HTERT RPE-1 (cell line): ENCODE measurements around the gene CPN2.

Experiments
- in situ Hi-C: fragments of 300-500 bp; cut with MboI; formaldehyde crosslinking; loops from 4 replicates; pipeline ENCODE4 v1.14.3; 2020; ENCODE audit warnings: low sequenced_read_pairs

The CPN2 gene

DNA sequence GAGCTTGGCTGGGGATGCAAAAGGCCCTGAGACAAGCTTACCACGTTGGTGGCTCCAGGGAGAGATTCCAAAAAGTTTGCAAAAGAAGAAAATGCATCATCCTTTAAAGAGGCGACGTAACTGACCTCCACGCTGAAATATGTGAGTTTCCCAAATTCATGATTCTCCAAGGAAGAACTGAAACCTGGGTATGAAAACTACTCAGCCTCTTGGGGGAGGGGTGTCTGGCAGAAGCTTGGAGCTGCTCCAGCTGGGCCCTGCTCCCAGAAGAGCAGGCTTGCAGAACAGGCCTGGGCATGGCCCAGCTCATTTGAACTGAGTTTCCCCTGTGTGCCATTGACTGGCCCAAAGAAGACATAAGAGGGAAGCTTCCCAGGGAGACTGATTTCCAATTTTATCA is 20.5 kb downstream of the CPN2 start:
- in situ Hi-C loops, result no loop called here

DNA sequence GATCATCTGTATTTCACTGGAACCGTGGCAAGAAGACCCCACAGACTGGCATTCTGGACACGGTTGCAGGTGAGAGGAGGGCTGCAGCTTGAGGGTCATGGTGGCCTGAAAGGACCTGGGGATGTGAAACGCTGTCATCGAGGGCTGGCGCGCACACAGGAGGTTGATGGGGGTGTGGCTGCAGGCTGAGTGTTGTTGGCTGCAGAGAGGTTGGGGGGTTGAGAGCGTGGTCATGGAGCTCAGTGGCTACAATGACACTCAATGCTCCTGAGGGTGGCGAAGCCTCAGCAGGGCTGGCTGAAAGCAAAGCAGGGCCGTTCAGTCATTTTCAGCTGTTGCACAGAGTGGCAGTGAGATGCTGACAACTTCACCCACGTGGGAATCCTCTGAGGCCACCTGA is 21.0 kb downstream of the CPN2 start:
- in situ Hi-C loops, result no loop called here

DNA sequence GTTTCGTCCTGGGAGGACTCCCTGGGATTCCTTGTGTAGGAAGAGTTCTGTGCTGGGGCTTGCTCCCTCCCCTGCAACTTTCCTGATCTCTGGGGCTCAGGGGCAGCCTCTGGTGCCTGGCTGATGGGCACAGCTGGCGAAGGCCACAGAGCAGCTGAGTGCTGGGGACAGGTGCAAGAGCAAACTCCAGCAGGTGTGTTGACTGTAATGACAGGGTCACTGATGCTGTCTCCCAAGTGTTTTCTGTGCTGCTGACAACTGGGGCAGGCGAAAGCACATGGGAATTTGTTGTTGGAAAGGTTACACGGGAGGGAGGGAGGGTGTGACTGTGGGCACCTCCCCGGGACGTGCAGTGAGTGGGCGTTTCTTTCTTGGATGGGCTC is 21.6 kb downstream of the CPN2 start:
- in situ Hi-C loops, result no loop called here

DNA sequence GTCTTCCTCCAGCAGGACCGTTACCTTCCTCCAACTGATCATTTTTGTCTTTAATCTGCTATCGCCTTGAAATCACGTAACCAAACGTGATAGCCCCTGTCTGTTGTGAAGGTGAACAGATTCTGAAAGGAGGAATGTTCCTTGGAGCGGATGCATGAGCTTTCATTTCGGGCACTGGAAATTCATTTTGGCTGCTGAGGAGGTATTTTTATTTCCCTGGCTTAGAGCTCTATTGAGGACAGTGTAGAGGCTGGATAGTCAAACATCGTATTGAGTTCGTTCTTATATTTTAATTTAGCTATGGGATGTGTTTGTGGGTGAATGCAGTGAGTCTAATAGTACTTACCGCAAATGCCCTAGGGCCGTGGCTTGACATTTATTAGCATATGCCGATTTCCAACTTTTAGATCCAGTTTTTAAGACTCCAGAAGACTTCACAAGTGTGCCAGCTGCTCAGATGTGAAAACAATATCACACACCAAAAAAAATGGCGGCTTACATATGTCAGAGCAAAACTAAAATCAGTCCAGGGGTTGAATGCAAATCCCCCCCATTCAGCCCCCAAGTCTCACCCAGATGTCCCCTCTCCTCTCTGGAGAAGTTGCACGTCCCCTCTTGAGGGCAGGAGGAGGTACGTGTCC is 22.1 kb downstream of the CPN2 start:
- in situ Hi-C loops, result no loop called here

DNA sequence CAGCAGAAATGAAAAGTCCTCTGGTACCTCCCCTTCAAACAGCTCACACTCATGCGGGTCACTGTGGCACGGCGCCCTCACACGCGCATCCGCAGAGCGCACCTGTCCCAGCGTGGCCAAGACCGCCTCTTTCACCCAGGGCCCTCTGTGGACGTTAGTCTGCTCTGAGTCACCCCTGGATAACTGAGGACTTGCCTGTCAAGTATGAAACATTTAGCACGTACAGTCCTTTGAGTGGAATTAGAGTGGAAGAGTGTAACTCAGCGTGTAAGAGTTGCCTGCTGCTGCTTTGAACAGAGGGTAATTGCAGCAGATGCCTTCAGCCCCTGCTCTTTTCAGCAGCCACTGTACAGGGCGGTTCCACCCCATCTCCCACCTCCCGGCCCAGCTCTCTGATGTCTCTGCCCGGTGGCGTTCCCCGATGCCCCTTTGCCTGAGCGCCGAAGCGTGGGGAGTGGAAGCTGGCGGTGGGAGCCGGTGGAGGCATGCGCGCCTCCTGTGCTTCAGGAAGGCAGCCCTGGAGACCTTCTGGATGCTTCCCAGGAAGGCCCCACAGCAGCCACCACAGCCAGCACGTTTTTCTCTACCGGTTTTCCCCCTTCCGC is 23.0 kb downstream of the CPN2 start:
- in situ Hi-C loops, result no loop called here

DNA sequence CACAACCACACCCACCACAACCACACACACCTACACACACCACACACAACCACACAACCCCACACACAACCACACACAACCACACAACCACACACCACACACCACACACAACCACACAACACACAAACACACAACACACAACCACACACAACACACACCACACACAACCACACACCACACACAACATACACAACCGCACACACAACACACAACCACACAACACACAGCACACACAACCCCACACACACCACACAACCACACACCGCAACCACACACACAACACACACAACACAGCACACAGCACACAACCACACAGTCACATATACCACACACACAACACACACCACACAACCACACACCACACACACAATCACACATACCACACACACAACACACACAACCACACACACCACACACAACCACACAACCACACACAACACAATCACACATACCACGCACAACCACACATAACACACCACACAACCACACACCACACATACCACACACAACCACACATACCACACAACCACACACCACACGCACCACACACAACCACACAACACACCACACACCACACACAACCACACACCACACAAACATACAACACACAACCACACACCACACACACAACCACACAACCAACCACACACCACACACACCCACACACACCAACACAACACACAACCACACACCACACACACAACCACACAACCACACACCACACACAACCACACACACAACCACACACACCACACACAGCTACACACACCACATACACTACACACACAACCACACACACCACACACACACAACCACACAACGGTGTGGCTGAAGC is 23.7 kb downstream of the CPN2 start:
- in situ Hi-C loops, result no loop called here

DNA sequence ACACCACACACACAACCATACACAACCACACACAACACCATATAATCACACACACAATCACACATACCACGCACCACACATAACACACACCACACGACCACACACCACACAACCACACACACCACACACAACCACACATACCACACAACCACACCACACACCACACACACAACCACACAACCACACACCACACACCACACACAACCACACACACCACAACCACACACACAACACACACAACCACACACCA is 24.2 kb downstream of the CPN2 start:
- in situ Hi-C loops, result no loop called here

DNA sequence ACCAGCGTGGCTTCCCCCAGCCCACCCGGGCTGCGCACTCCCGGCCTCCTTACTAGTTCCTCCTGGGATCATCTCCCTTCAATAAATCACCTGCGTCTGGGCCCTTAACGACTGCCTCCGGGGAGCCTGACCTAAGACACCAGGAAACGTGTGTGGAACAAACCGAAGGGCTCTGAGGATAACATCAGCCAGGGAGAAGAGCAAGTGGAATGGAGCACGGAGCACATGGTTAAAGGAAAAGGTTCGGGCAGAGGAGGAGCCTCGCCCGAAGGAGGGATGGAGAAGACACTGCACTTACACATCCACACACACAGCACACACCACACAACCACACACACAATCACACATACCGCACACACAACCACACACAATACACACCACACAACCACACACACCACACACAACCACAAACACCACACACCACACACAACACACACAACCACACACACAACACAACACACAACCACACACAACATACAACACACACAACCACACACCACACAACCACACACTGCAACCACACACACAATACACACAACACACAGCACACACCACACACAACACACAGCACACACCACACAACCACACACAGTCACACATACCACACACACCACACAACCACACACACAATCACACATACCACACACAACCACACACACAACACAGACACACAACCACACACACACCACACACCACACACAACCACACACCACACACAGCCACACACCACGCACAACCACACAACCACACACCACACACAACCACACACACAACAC is 24.7 kb downstream of the CPN2 start:
- in situ Hi-C loops, result no loop called here

DNA sequence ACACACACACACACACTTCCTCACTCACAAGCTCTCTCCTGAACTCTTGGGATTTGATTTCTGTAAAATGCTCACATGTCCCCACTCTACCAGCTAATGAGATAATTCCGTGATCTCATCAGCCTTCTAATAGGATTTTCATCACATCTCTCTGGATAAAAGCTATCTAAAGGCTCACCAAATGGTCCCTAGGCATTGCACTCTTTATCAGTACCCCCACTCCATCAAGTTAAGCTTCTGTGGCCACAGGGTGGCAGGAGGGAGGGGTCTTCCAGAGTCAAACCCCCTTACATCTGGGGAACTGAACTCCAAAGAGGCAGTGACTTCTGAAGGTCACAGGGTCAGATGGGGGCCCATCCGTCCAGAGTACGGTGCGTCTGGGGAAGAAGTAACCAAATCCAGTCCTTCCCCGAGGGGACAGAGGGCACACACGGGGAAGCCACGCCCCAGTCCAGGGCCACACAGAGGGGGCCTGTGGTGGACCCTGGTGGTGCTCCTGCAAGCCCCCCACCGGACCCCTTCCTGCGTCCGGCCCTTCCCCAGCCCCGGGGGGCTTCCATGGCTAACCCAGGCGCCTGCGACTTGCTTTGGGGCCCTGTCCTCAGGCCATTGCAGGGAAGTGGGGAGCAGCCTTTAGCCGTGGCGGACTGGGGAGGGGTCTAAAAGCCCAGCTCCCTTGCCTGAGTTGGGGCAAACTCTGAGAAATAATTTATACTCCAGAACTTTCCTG is 25.5 kb downstream of the CPN2 start:
- in situ Hi-C loops, result no loop called here

DNA sequence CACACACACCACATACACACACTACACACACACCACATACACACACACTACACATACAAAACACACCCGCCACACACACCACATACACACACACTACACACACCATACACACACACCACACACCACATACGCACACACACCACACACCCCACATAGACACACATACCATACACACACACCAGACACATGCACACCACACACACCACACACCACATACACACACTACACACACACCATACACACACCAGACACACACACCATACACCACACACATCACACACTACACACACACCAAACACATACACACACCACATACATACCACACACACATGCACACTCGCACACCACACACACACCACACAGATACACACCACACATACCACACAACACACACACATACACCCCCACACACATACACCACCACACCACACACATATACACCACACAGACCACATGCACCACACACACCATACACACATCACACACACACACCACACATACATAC is 26.3 kb downstream of the CPN2 start:
- in situ Hi-C loops, result no loop called here

DNA sequence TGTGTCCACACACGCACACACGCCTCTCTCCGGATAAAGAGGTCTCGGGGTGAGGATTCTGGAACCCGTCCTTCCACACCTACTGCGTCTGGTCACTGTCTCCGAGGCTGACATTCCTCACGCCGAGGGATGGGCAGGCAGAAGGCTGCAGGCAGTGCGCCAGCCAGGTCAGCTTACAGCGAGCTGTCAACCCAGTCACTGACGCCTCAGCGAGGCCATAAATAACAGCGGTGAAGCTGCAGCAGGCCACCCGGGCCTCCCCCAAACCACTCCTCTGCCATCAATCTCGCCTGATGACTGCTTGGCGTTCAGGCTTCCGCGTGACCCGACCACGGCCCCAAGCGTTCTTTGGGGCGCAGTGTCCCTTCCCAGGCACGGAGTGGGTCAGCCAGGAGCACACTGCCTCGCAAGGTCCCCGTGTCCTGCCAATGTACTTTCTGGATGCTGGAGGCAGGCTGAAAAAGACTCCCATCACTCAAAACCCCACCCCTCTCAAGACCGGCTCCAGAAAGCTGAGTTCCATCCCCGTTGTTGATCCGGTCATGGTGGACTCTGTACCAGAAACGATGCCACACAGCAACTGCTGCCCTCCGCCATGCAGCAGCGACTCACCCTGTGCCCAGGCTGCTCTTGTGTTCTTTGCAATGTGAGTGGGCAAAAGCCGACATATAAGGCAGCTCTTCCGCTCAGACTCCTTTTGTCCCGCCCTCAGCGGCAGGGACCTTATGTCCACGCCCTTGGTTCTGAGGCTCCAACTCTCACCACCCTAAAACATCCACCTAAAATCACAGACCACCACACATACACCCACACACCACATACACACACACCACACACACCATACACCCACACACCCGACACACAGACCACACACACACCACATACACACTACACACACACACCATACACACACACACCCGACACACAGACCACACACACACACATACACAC is 27.1 kb downstream of the CPN2 start:
- in situ Hi-C loops, result no loop called here

DNA sequence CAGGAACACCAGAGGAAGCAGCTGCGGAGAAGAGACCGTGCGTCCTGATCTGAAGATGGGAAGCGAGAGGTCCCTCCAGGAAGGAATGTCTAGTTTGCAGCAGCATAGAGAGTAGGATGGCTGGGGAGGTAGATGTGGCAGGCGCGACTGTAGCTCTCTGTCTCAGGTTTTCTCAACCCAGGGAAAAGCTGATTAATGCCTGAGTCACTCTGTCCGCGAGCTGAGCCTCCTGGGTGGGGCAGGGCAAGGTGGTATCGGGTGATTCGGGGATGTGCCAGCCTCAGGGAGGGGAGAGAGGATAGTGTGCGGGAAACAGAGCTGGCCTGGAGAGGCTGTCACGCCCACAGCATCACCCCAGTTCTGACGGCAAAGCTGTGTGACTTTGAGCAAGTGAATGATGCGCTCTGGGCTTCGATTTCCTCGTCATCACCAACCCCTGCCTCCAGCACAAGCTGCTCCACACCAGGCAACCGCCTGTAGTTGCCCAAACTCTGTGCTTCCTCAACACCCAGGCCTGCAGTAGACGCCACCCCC is 28.4 kb downstream of the CPN2 start:
- in situ Hi-C loops, result no loop called here

DNA sequence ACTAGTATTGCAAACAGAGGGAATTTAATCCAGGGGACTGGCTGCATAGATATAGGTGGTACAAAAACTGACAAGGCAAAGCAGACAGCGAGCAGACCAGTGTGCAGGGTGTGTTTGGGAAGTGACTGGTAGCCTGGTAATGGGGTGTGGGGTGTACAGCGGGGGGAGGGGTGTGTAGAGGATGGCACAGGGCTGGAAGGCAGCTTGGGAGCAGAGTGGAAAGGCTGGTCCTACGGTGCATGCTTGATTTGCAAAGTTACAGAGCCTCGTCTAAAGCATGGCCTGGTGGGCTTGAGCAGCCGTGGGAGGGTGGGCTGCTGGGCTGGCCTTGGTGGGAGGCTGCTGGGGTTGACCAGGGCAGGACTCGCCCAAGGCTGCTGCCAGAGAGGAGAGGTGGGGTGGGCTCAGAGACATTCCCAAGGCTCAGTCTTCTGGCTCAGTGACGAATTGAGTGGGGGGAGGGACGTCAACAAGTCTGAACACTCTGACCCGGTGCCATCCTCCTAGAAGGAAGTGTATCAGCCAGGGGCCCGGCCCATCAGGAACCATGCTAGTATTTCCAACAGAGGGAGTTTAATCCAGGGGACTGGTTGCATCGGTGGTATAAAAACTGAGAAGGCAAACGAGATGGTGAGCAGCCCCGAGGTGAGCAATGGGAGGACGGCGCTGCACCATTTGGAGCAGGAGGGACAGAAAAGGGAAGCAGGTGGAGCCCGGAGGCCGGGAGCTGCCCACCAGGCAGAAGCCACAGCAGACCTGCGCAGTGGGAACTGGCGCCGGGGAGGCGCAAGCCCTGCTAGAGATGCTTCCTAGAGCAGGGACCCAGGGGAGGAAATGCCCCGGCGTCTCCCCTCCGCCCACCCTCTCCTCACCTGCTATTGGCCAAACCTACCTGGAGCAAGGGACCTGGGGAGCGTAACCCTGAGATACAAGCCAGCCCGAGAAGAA is 29.2 kb downstream of the CPN2 start:
- in situ Hi-C loops, result no loop called here

DNA sequence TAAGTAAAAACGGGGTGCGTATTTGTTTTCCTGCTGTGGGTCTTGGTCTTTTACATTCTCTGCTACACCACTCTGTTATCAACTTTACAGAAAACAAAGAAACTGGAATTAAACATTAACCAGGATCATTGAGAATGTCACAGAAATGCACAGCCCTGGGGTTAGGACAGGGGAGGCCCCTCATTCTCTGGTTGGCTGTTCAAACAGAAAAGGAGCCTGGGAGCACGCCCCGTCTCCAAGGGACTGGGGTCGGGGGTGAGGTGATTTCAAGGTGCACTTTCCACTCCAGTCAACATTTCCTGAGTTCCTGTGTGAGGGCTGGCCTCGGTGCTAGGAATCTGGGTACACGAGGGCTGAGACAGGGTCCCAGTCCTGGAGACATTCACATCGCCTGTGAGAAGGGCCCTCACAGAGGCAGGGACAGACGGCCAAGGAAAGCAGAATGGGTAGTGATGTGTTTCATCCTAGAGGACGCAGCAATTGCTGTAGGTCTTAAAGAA is 30.3 kb downstream of the CPN2 start:
- in situ Hi-C loops, result no loop called here

DNA sequence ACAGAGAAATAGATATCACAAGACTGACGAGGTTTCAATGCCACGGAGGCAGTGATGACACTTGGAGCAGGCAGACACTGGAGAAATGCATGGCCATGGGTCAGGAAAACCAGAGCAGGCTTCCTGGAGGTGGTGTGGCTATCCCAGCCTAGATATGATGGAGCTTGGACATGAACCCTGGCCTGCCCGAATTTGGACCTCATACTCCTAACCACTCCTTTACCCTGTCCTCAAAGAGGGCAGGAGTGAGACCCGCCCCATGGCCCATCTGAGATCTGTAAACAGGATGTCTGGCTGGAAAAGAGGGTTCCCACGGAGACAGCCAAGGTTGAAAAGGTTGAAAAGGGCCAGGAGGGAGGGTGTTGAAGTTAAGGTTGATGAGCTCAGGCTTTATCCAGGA is 31.0 kb downstream of the CPN2 start:
- in situ Hi-C loops, result no loop called here

DNA sequence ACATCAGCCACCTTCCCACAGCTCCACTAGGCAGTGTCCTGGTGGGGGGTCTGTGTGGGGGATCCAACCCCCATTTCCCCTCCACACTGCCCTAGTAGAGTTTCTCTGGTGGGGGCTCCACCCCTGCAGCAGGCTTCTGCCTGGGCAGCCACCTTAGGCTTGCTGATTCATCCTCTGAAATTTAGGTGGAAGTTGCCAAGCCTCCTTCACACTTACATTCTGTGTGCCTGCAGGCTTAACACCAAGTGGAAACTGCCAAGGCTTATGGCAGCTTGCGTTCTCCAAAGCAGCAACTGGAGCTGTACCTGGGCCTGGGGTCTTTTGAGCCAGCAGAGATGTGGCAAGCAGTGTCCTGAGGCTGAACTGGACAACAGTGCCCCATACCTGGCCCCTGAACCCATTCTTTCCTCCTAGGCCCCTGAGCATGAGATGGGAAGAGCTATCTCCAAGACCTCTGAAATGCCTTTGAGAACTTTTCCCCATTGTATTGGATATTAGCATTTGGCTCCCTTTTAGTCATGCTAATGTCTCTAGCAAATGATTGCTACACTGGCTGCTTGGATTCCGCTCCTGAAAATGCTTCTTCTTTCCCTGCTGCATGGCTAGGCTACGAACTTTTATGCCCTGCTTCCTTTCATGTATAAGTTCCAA is 32.5 kb downstream of the CPN2 start:
- in situ Hi-C loops, result no loop called here

DNA sequence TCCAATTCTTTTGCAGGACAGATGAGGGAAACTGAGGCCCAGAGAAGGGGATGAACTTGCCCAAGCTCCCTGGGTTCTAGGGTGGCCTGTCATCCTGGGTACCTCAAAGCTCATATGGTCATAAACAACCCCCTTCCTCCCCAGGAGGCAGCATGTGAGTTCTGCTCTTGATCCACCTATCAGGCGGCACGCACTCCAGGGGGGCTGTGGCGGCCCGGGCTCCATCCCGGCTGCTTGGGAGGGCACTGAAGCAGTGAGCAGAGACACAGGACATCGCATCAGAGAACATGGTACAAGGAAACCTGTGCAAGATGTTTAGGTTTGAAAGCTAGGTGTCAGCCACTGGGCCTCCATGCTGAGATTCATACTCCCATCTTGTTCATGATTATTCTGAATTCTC is 34.2 kb downstream of the CPN2 start:
- in situ Hi-C loops, result no loop called here

DNA sequence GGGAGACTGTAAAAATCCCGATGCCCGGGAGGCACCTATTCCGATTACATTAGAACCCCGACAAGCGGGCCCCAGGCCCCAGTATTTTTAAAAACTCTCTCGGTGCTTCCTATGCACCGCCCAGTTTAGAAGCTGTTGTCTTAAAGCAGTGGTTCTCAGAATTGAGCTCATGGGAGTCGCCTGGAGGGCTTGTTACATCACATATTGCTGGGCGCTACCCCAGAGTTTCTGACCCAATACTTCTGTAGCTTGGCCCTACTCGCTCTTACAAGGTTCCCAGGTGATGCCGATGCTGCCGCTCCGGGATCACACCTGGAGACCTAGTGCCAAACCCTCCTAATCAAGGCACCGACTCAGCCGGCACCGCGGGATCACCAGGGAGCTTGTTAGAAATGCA is 35.2 kb downstream of the CPN2 start:
- in situ Hi-C loops, result no loop called here
